Measurements from ENCODE around the gene TCTN1.
"Not testable (repeated sequence)": the region's sequence is repeated elsewhere in the genome, so short reads cannot be mapped to it uniquely, and the experiment has no call there.

Gene TCTN1

GRCh38 chr12:110566993-110567392 lies 46.9 kb upstream of the TCTN1 start:
- Histone ChIP-seq H2AFZ (ENCODE audit: low read depth, low read length) (no peak overlapping the region), H3K4ac (ENCODE audit: low read depth in 1 of 2, low read length in 2 of 2) (peak overlapping the region in 1 of 2 experiments; percentile 26), H3K9ac (ENCODE audit: low read length) (no peak overlapping the region), H4K91ac (ENCODE audit: low read length) (peak overlapping the region; percentile 11), H4K8ac (ENCODE audit: low read length) (peak overlapping the region; percentile 55), H3K4me1 (ENCODE audit: control insufficient read depth, insufficient read depth, low read depth, low read length) (peaks cover 4% of the 10 kb centered on the region), H3K27me3 (ENCODE audit: control insufficient read depth in 1 of 2, insufficient read depth in 1 of 2, low read length in 2 of 2) (no peaks in the 10 kb centered on the region), H3K4me2 (ENCODE audit: low read length, poor library complexity, severe bottlenecking) (no peak overlapping the region), H2AK5ac (ENCODE audit: low read length, severe bottlenecking) (no peak overlapping the region), H3K36me3 (ENCODE audit: control insufficient read depth in 1 of 2, insufficient read depth in 2 of 2, low read depth in 1 of 2, low read length in 2 of 2) (no peaks in the 10 kb centered on the region), H2BK15ac (ENCODE audit: low read depth, poor library complexity, severe bottlenecking) (no peak overlapping the region), H3K79me1 (replicated peaks; ENCODE audit: low read length, poor library complexity, severe bottlenecking) (peaks cover 29% of the 10 kb centered on the region), H3K14ac (ENCODE audit: low read length in 2 of 2) (no peak overlapping the region), H3K23ac (ENCODE audit: low read length in 2 of 2) (no peak overlapping the region), H2BK5ac (ENCODE audit: low read depth, low read length, poor library complexity, severe bottlenecking) (no peak overlapping the region), H3K9me3 (ENCODE audit: control insufficient read depth, low read length) (peaks cover 12% of the 10 kb centered on the region), H3K4me3 (ENCODE audit: insufficient read depth in 1 of 2, low read depth in 1 of 2, low read length in 2 of 2) (no peak overlapping the region), H3K18ac (ENCODE audit: low read depth in 1 of 2, low read length in 2 of 2) (no peak overlapping the region), H2BK120ac (ENCODE audit: low read depth, low read length) (no peak overlapping the region), H2BK12ac (ENCODE audit: low read length in 2 of 2) (no peak overlapping the region), H3K27ac (ENCODE audit: low read length, poor library complexity, severe bottlenecking) (no peak overlapping the region)
- WGBS: 93% methylated on average over 5 of the region's 5 CpGs
- no peak for DNase-seq

GRCh38 chr12:110568752-110569151 lies 45.2 kb upstream of the TCTN1 start:
- Histone ChIP-seq H3K27ac (ENCODE audit: low read length, poor library complexity, severe bottlenecking) (no peak overlapping the region), H3K4me3 (ENCODE audit: insufficient read depth in 1 of 2, low read depth in 1 of 2, low read length in 2 of 2) (no peak overlapping the region), H3K9me3 (ENCODE audit: control insufficient read depth, low read length) (peaks cover 12% of the 10 kb centered on the region), H2BK15ac (ENCODE audit: low read depth, poor library complexity, severe bottlenecking) (no peak overlapping the region), H3K14ac (ENCODE audit: low read length in 2 of 2) (no peak overlapping the region), H3K79me1 (replicated peaks; ENCODE audit: low read length, poor library complexity, severe bottlenecking) (peaks cover 25% of the 10 kb centered on the region), H4K91ac (ENCODE audit: low read length) (no peak overlapping the region), H2BK12ac (ENCODE audit: low read length in 2 of 2) (no peak overlapping the region), H3K18ac (ENCODE audit: low read depth in 1 of 2, low read length in 2 of 2) (no peak overlapping the region), H3K4me1 (ENCODE audit: control insufficient read depth, insufficient read depth, low read depth, low read length) (peaks cover 2% of the 10 kb centered on the region), H3K27me3 (ENCODE audit: control insufficient read depth in 1 of 2, insufficient read depth in 1 of 2, low read length in 2 of 2) (no peaks in the 10 kb centered on the region), H4K8ac (ENCODE audit: low read length) (no peak overlapping the region), H2AK5ac (ENCODE audit: low read length, severe bottlenecking) (no peak overlapping the region), H2BK120ac (ENCODE audit: low read depth, low read length) (no peak overlapping the region), H3K4me2 (ENCODE audit: low read length, poor library complexity, severe bottlenecking) (no peak overlapping the region), H2BK5ac (ENCODE audit: low read depth, low read length, poor library complexity, severe bottlenecking) (no peak overlapping the region), H3K36me3 (ENCODE audit: control insufficient read depth in 1 of 2, insufficient read depth in 2 of 2, low read depth in 1 of 2, low read length in 2 of 2) (no peaks in the 10 kb centered on the region), H3K23ac (ENCODE audit: low read length in 2 of 2) (no peak overlapping the region), H3K9ac (ENCODE audit: low read length) (no peak overlapping the region), H2AFZ (ENCODE audit: low read depth, low read length) (no peak overlapping the region), H3K4ac (ENCODE audit: low read depth in 1 of 2, low read length in 2 of 2) (no peak overlapping the region)
- over 99% methylated on average over 5 of the region's 6 CpGs for WGBS
- no peak for DNase-seq

- H3K9ac ChIP-seq (ENCODE audit: low read length); H2BK12ac ChIP-seq (ENCODE audit: low read length in 2 of 2); H3K27ac ChIP-seq (ENCODE audit: low read length, poor library complexity, severe bottlenecking); H2AFZ ChIP-seq (ENCODE audit: low read depth, low read length); H2BK5ac ChIP-seq (ENCODE audit: low read depth, low read length, poor library complexity, severe bottlenecking); H3K36me3 ChIP-seq (ENCODE audit: control insufficient read depth in 1 of 2, insufficient read depth in 2 of 2, low read depth in 1 of 2, low read length in 2 of 2); H3K14ac ChIP-seq (ENCODE audit: low read length in 2 of 2); H2BK120ac ChIP-seq (ENCODE audit: low read depth, low read length); H3K4me3 ChIP-seq (ENCODE audit: insufficient read depth in 1 of 2, low read depth in 1 of 2, low read length in 2 of 2); H3K4me2 ChIP-seq (ENCODE audit: low read length, poor library complexity, severe bottlenecking); H3K4me1 ChIP-seq (ENCODE audit: control insufficient read depth, insufficient read depth, low read depth, low read length); H3K18ac ChIP-seq (ENCODE audit: low read depth in 1 of 2, low read length in 2 of 2); H3K27me3 ChIP-seq (ENCODE audit: control insufficient read depth in 1 of 2, insufficient read depth in 1 of 2, low read length in 2 of 2); H3K23ac ChIP-seq (ENCODE audit: low read length in 2 of 2); DNase-seq; H3K4ac ChIP-seq (ENCODE audit: low read depth in 1 of 2, low read length in 2 of 2); H4K8ac ChIP-seq (ENCODE audit: low read length); H2AK5ac ChIP-seq (ENCODE audit: low read length, severe bottlenecking); H4K91ac ChIP-seq (ENCODE audit: low read length); H2BK15ac ChIP-seq (ENCODE audit: low read depth, poor library complexity, severe bottlenecking): not testable (repeated sequence)
- peaks cover 25% of the 10 kb centered on the region for H3K79me1 ChIP-seq (replicated peaks; ENCODE audit: low read length, poor library complexity, severe bottlenecking)
- WGBS: no CpG with 5 or more reads among the region's 2 CpGs
- peaks cover 12% of the 10 kb centered on the region for H3K9me3 ChIP-seq (ENCODE audit: control insufficient read depth, low read length)
Measured at GRCh38 chr12:110569838-110570237, 44.1 kb upstream of the TCTN1 start.

- H2AFZ ChIP-seq (ENCODE audit: low read depth, low read length); H3K14ac ChIP-seq (ENCODE audit: low read length in 2 of 2); H3K4ac ChIP-seq (ENCODE audit: low read depth in 1 of 2, low read length in 2 of 2); H3K4me2 ChIP-seq (ENCODE audit: low read length, poor library complexity, severe bottlenecking); H3K23ac ChIP-seq (ENCODE audit: low read length in 2 of 2); H3K18ac ChIP-seq (ENCODE audit: low read depth in 1 of 2, low read length in 2 of 2); H2AK5ac ChIP-seq (ENCODE audit: low read length, severe bottlenecking); H3K27ac ChIP-seq (ENCODE audit: low read length, poor library complexity, severe bottlenecking); H3K4me3 ChIP-seq (ENCODE audit: insufficient read depth in 1 of 2, low read depth in 1 of 2, low read length in 2 of 2); H2BK12ac ChIP-seq (ENCODE audit: low read length in 2 of 2); H2BK5ac ChIP-seq (ENCODE audit: low read depth, low read length, poor library complexity, severe bottlenecking); H3K27me3 ChIP-seq (ENCODE audit: control insufficient read depth in 1 of 2, insufficient read depth in 1 of 2, low read length in 2 of 2); H4K8ac ChIP-seq (ENCODE audit: low read length); H2BK120ac ChIP-seq (ENCODE audit: low read depth, low read length); DNase-seq; H3K4me1 ChIP-seq (ENCODE audit: control insufficient read depth, insufficient read depth, low read depth, low read length); H3K9ac ChIP-seq (ENCODE audit: low read length); H4K91ac ChIP-seq (ENCODE audit: low read length); H2BK15ac ChIP-seq (ENCODE audit: low read depth, poor library complexity, severe bottlenecking); H3K36me3 ChIP-seq (ENCODE audit: control insufficient read depth in 1 of 2, insufficient read depth in 2 of 2, low read depth in 1 of 2, low read length in 2 of 2): not testable (repeated sequence)
- H3K9me3 ChIP-seq (ENCODE audit: control insufficient read depth, low read length): peaks cover 12% of the 10 kb centered on the region
- 100% methylated on average over 6 of the region's 16 CpGs for WGBS
- H3K79me1 ChIP-seq (replicated peaks; ENCODE audit: low read length, poor library complexity, severe bottlenecking): peaks cover 25% of the 10 kb centered on the region
Measured at GRCh38 chr12:110570798-110571197, 43.1 kb upstream of the TCTN1 start.

Data from mesenchymal stem cell (in vitro differentiated cells and primary cell).